ENCODE data around the gene METTL6.

Gene METTL6

GRCh38 chr3:15361494-15362214 is 65.7 kb downstream of the METTL6 start:
- DNase-seq: no peak

GRCh38 chr3:15360788-15361493 is 66.4 kb downstream of the METTL6 start:
- DNase-seq: no peak
